H9 (cell line): ENCODE results near the gene CYSTM1. TPM values are rescaled to one million over a fixed set of nuclear protein-coding genes. Genes with fewer than 3 reads are reported as not detected.

Experiments
- DNase-seq: peaks from one replicate; pipeline ENCODE4 v3.0.0-alpha.2; 2017
- H2AFZ ChIP-seq: one replicate; pipeline ENCODE4 v1.6.1; 2013; ENCODE audit warnings: mild to moderate bottlenecking, low read length, control low read depth, moderate library complexity
- H2AK5ac ChIP-seq: 2 replicates; pipeline ENCODE4 v1.6.1; 2013; ENCODE audit warnings: low read length, control low read depth, mixed read lengths; ENCODE audit not compliant: insufficient read length
- H2BK120ac ChIP-seq: one replicate; pipeline ENCODE4 v1.6.1; 2013; ENCODE audit warnings: low read depth, mild to moderate bottlenecking, low read length, control low read depth, inconsistent platforms; ENCODE audit not compliant: poor library complexity, severe bottlenecking
- H2BK12ac ChIP-seq: 2 replicates; pipeline ENCODE4 v1.6.1; 2013; ENCODE audit warnings: low read length, control low read depth, mixed read lengths, low read depth; ENCODE audit not compliant: insufficient read length
- H2BK15ac ChIP-seq: 2 replicates; pipeline ENCODE4 v1.6.1; 2013; ENCODE audit warnings: low read depth, low read length, control low read depth
- H2BK20ac ChIP-seq: one replicate; pipeline ENCODE4 v1.6.1; 2013; ENCODE audit warnings: low read depth, mild to moderate bottlenecking, low read length, control low read depth, inconsistent platforms; ENCODE audit not compliant: poor library complexity, severe bottlenecking
- H2BK5ac ChIP-seq: 2 replicates; pipeline ENCODE4 v1.6.1; 2013; ENCODE audit warnings: low read length, control low read depth, mixed read lengths; ENCODE audit not compliant: insufficient read length
- H3K14ac ChIP-seq: 2 replicates; pipeline ENCODE4 v1.6.1; 2013; ENCODE audit warnings: low read length, control low read depth; ENCODE audit not compliant: insufficient read depth
- H3K18ac ChIP-seq: 2 replicates; pipeline ENCODE4 v1.6.1; 2013; ENCODE audit warnings: low read depth, mild to moderate bottlenecking, mixed read lengths, low read length, control low read depth; ENCODE audit not compliant: insufficient read length
- H3K23ac ChIP-seq: 2 replicates; pipeline ENCODE4 v1.6.1; 2013; ENCODE audit warnings: low read length, control low read depth, mixed read lengths, low read depth; ENCODE audit not compliant: insufficient read length
- H3K23me2 ChIP-seq: 2 replicates; pipeline ENCODE4 v1.6.1; 2013; ENCODE audit warnings: low read depth, mild to moderate bottlenecking, mixed read lengths, low read length, control low read depth; ENCODE audit not compliant: insufficient read length, poor library complexity, severe bottlenecking
- H3K27ac ChIP-seq: 2 replicates; pipeline ENCODE4 v1.5.1; 2013; ENCODE audit warnings: low read length, control low read depth, mixed read lengths, low read depth; ENCODE audit not compliant: insufficient read length
- H3K27me3 ChIP-seq: 2 replicates; pipeline ENCODE4 v1.6.1; 2013; ENCODE audit warnings: low read length, control low read depth, inconsistent platforms; ENCODE audit not compliant: insufficient read depth
- H3K4ac ChIP-seq: 2 replicates; pipeline ENCODE4 v1.6.1; 2013; ENCODE audit warnings: low read depth, mild to moderate bottlenecking, control low read depth, inconsistent platforms, low read length, moderate library complexity
- H3K4me1 ChIP-seq: 2 replicates; pipeline ENCODE4 v1.6.1; 2013; ENCODE audit warnings: low read length, control low read depth, inconsistent platforms; ENCODE audit not compliant: insufficient read depth
- H3K4me2 ChIP-seq: 2 replicates; pipeline ENCODE4 v1.6.1; 2013; ENCODE audit warnings: low read length, control low read depth, mixed read lengths; ENCODE audit not compliant: insufficient read length, insufficient read depth
- H3K56ac ChIP-seq: 2 replicates; pipeline ENCODE4 v1.6.1; 2013; ENCODE audit warnings: low read depth, mild to moderate bottlenecking, mixed read lengths, low read length, control low read depth; ENCODE audit not compliant: insufficient read length
- H3K79me1 ChIP-seq: 2 replicates; pipeline ENCODE4 v1.6.1; 2013; ENCODE audit warnings: low read depth, mild to moderate bottlenecking, moderate library complexity, low read length, control low read depth, inconsistent platforms; ENCODE audit not compliant: insufficient read depth, poor library complexity, severe bottlenecking
- H3K79me2 ChIP-seq: 2 replicates; pipeline ENCODE4 v1.6.1; 2013; ENCODE audit warnings: low read length, control low read depth, inconsistent platforms; ENCODE audit not compliant: insufficient read depth
- H3K9ac ChIP-seq: 2 replicates; pipeline ENCODE4 v1.6.1; 2013; ENCODE audit warnings: low read length, control low read depth, mixed read lengths; ENCODE audit not compliant: insufficient read length; ENCODE audit errors: extremely low read depth
- H3K9me3 ChIP-seq: one replicate; pipeline ENCODE4 v1.6.1; 2013; ENCODE audit warnings: low read depth, low read length, inconsistent platforms; ENCODE audit not compliant: control insufficient read depth
- H3T11ph ChIP-seq: one replicate; pipeline ENCODE4 v1.6.1; 2013; ENCODE audit warnings: mild to moderate bottlenecking, low read length, control low read depth, inconsistent platforms
- H4K20me1 ChIP-seq: one replicate; pipeline ENCODE4 v1.6.1; 2013; ENCODE audit not compliant: control insufficient read depth, insufficient read length, insufficient read depth
- H4K5ac ChIP-seq: 2 replicates; pipeline ENCODE4 v1.6.1; 2013; ENCODE audit warnings: low read depth, mild to moderate bottlenecking, mixed read lengths, low read length, control low read depth; ENCODE audit not compliant: insufficient read length
- H4K8ac ChIP-seq: replicated peaks from 2 replicates; pipeline ENCODE4 v1.6.1; 2013; ENCODE audit warnings: low read length, control low read depth, mixed read lengths, low read depth; ENCODE audit not compliant: insufficient read length
- H4K91ac ChIP-seq: 2 replicates; pipeline ENCODE4 v1.6.1; 2013; ENCODE audit warnings: low read depth, mild to moderate bottlenecking, moderate library complexity, mixed read lengths, low read length, control low read depth; ENCODE audit not compliant: insufficient read length
- H3K27ac Mint-ChIP-seq, 3 experiments: 2 replicates in 2 of 3; 3 replicates in 1 of 3; pipeline ENCODE4 v1.8.0; 2020 to 2021; ENCODE audit warnings: mixed read lengths in 3 of 3, mild to moderate bottlenecking in 1 of 3, moderate library complexity in 1 of 3
- H3K27me3 Mint-ChIP-seq: 2 replicates; pipeline ENCODE4 v1.8.0; 2021; ENCODE audit warnings: low read depth, mild to moderate bottlenecking, moderate library complexity, mixed read lengths
- H3K36me3 Mint-ChIP-seq, 3 experiments: 2 replicates in 2 of 3; 3 replicates in 1 of 3; pipeline ENCODE4 v1.8.0; 2020 to 2021; ENCODE audit warnings: low read depth in 3 of 3, mixed read lengths in 3 of 3; ENCODE audit not compliant: insufficient read depth in 1 of 3
- H3K4me1 Mint-ChIP-seq, 2 experiments: 2 replicates each; pipeline ENCODE4 v1.8.0; 2020; ENCODE audit warnings: mixed read lengths in 2 of 2
- H3K4me3 Mint-ChIP-seq, 2 experiments: 2 replicates in 1 of 2; 3 replicates in 1 of 2; pipeline ENCODE4 v1.8.0; 2020 to 2021; ENCODE audit warnings: mild to moderate bottlenecking in 2 of 2, mixed read lengths in 2 of 2, moderate library complexity in 1 of 2
- H3K9me3 Mint-ChIP-seq, 2 experiments: 2 replicates in 1 of 2; 3 replicates in 1 of 2; pipeline ENCODE4 v1.8.0; 2020; ENCODE audit warnings: mild to moderate bottlenecking in 2 of 2, mixed read lengths in 2 of 2, moderate library complexity in 1 of 2
- WGBS: extraction: QIAGEN DNeasy Blood & Tissue Kit; methylation state at CpG from one replicate; pipeline ENCODE4 v1.1.7; 2013; ENCODE audit warnings: missing lambda C conversion rate, low lambda C conversion rate, mixed read lengths; ENCODE audit not compliant: insufficient read length; ENCODE audit errors: extremely low coverage; 5-methylcytosine and 5-hydroxymethylcytosine counted together
- total RNA-seq: library from RNA; stranded (reverse); gene quantifications from 2 replicates; pipeline ENCODE4 v1.2.1, GENCODE V29; 2021
- TF ChIP-seq, protein P1 (sequence below): fragments of 200-600 bp; sonication (generic); conservative IDR thresholded peaks from 3 replicates; pipeline ENCODE4 v1.8.0; 2021; ENCODE audit warnings: antibody characterized with exemption, mild to moderate bottlenecking

The CYSTM1 gene
- total RNA-seq, 1 experiment from 2014 or later, result 20.6 TPM

DNA sequence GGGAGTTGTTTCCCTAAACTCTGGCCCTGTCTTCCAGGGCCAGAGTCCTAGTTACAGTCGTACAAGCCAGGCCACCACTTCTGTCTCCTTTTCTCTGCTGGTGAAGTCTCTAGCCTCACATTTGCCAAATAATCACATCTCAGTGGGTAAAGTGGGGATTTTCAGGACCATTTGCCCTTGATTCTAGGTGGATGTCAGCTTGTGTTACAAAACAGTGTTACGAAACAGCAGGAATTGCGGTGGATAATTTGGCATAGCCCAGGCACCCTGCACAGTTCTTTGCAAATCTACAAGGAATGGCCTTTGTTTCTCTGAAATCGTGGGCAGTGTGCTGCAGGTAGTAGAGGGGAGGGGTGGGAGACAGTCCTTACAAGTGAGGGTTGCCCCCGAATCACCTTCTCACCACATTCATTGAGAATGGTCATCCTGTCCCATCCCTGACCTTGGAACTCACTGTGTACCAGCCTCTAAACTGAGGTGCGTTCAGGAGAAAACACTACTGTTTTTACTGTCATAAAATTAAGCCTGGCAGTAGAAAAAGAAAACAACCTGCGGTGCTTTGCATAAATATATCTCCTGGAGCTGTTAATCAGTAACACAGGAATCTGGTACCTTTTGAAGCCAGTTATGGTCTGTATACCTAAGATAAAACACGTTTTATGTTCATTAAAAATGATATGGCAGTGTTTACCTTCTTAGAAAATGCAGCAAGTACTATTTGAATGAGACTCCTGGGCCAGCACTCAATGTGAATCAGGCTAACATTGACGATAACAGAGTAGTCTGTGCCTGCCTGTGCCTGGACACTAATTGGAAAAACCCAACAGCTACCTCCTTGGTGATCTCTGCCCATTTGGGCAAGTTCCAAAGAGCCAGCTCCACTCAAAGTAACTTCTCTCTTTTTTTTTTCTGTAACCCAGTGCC is 44.3 kb downstream of the CYSTM1 start:
- Histone ChIP-seq H2BK12ac (no peak overlapping the region), H4K91ac (no peak overlapping the region), H3K4me1 (no peaks in the 10 kb centered on the region; the same call in 1 of the 2 replicates), H2BK20ac (no peak overlapping the region), H4K20me1 (no peaks in the 10 kb centered on the region), H3K9me3 (no peaks in the 10 kb centered on the region), H2BK120ac (no peak overlapping the region), H3K23me2 (no peaks in the 10 kb centered on the region), H3K27me3 (no peaks in the 10 kb centered on the region), H2BK15ac (no peak overlapping the region), H4K8ac (no peak overlapping the region), H3K56ac (no peak overlapping the region), H3K18ac (no peak overlapping the region), H3K4ac (no peak overlapping the region), H2AFZ (no peak overlapping the region), H3K9ac (no peak overlapping the region), H2BK5ac (no peak overlapping the region), H3K79me1 (no peaks in the 10 kb centered on the region), H3T11ph (no peak overlapping the region), H3K14ac (no peak overlapping the region), H2AK5ac (no peak overlapping the region), H3K4me2 (no peak overlapping the region), H3K27ac (no peak overlapping the region), H3K79me2 (no peaks in the 10 kb centered on the region), H3K23ac (no peak overlapping the region), H4K5ac (no peak overlapping the region)
- Mint-ChIP-seq H3K4me1 (peaks cover 18 to 19% of the 10 kb centered on the region in 2 experiments), H3K9me3 (no peaks in the 10 kb centered on the region; a peak in 1 of 5 replicates), H3K27me3 (no peaks in the 10 kb centered on the region), H3K4me3 (no peak overlapping the region), H3K36me3 (no peaks in the 10 kb centered on the region), H3K27ac (peak overlapping the region in 1 of 3 experiments; percentile 69; a peak in 3 of 7 replicates)
- TF ChIP-seq, protein P1, sequence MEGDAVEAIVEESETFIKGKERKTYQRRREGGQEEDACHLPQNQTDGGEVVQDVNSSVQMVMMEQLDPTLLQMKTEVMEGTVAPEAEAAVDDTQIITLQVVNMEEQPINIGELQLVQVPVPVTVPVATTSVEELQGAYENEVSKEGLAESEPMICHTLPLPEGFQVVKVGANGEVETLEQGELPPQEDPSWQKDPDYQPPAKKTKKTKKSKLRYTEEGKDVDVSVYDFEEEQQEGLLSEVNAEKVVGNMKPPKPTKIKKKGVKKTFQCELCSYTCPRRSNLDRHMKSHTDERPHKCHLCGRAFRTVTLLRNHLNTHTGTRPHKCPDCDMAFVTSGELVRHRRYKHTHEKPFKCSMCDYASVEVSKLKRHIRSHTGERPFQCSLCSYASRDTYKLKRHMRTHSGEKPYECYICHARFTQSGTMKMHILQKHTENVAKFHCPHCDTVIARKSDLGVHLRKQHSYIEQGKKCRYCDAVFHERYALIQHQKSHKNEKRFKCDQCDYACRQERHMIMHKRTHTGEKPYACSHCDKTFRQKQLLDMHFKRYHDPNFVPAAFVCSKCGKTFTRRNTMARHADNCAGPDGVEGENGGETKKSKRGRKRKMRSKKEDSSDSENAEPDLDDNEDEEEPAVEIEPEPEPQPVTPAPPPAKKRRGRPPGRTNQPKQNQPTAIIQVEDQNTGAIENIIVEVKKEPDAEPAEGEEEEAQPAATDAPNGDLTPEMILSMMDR, result no peak
- no CpG with 5 or more reads among the region's 9 CpGs for WGBS
- DNase-seq, result no peak
